GM12878 (cell line): ENCODE measurements around the gene NID1. TPM values are rescaled to one million over a fixed set of nuclear protein-coding genes. Genes with fewer than 3 reads are reported as not detected.

ENCODE experiments used
- ATAC-seq: fragments of 200-7000 bp; cut with Tn5 transposase; 3 replicates; pipeline ENCODE4 v1.9.1; 2020; ENCODE audit warnings: mild to moderate bottlenecking, moderate library complexity
- BruUV-seq: library from RNA; stranded (reverse); fragments of 400-500 nt; replicated peaks from 2 replicates; lab custom pipeline; 2021; lab: Mats Ljungman, UMichigan
- CTCF ChIA-PET: fragments of 300-600 bp; sonication (Branson Sonifier 250); formaldehyde crosslinking; extraction: SDS; loops from one replicate; lab custom pipeline; 2021; ENCODE audit warnings: inconsistent platforms; lab: Yijun Ruan, JAX
- POLR2A ChIA-PET: fragments of 350-600 bp; formaldehyde crosslinking; extraction: SDS; loops from one replicate; lab custom pipeline; 2021; ENCODE audit warnings: inconsistent platforms; lab: Charles Lee
- RAD21 ChIA-PET: fragments of 300-600 bp; sonication (Branson Sonifier 250); formaldehyde crosslinking; loops from one replicate; lab custom pipeline; 2023; ENCODE audit warnings: antibody characterized with exemption; ENCODE audit not compliant: unreplicated experiment; lab: Charles Lee
- SMC1A ChIA-PET: fragments of 300-600 bp; sonication (Branson Sonifier 250); formaldehyde crosslinking; loops from one replicate; lab custom pipeline; 2023; ENCODE audit not compliant: unreplicated experiment, uncharacterized antibody; lab: Charles Lee
- DNase-seq: peaks from one replicate; pipeline ENCODE4 v3.0.0-alpha.2; 2011; ENCODE audit warnings: low read depth, low spot score
- FAIRE-seq: peaks from 3 replicates; lab custom pipeline; 2011; peaks lifted over from hg19 to GRCh38; lab: Jason Lieb, UNC
- H2AFZ ChIP-seq: 2 replicates; pipeline ENCODE4 v1.6.0; 2011; ENCODE audit warnings: low read depth, low read length, control low read depth; ENCODE audit not compliant: control insufficient read depth
- H3K27ac ChIP-seq: 2 replicates; pipeline ENCODE4 v1.5.1; 2011; ENCODE audit warnings: control low read depth; ENCODE audit not compliant: control insufficient read depth, insufficient read depth
- H3K27me3 ChIP-seq, 2 experiments: replicated peaks in 1 of 2; 2 replicates each; pipeline versions ENCODE4 v1.6.0 to v1.6.1; 2011; ENCODE audit warnings: low read length in 1 of 2; ENCODE audit not compliant: control insufficient read depth in 2 of 2, insufficient read depth in 2 of 2
- H3K36me3 ChIP-seq, 2 experiments: 2 replicates each; pipeline ENCODE4 v1.5.1; 2011; ENCODE audit warnings: low read length in 1 of 2; ENCODE audit not compliant: control insufficient read depth in 2 of 2, insufficient read depth in 2 of 2
- H3K4me1 ChIP-seq: 2 replicates; pipeline ENCODE4 v1.6.1; 2011; ENCODE audit warnings: mild to moderate bottlenecking, low read length, moderate library complexity, mixed read lengths; ENCODE audit not compliant: control insufficient read depth, insufficient read depth
- H3K4me2 ChIP-seq: 2 replicates; pipeline ENCODE4 v1.6.0; 2011; ENCODE audit warnings: control low read depth; ENCODE audit not compliant: control insufficient read depth, insufficient read depth
- H3K4me3 ChIP-seq: fragments of 200-600 bp; sonication (generic); 2 replicates; pipeline ENCODE4 v1.5.1; 2016
- H3K79me2 ChIP-seq: 2 replicates; pipeline ENCODE4 v1.6.0; 2011; ENCODE audit warnings: low read length; ENCODE audit not compliant: control insufficient read depth, insufficient read depth
- H3K9ac ChIP-seq: 2 replicates; pipeline ENCODE4 v1.8.0; 2011; ENCODE audit warnings: low read length, control low read depth, mixed read lengths; ENCODE audit not compliant: control insufficient read depth, insufficient read depth
- H3K9me3 ChIP-seq: replicated peaks from 3 replicates; pipeline ENCODE4 v1.5.1; 2011; ENCODE audit warnings: mild to moderate bottlenecking, low read length; ENCODE audit not compliant: control insufficient read depth, insufficient read depth
- H4K20me1 ChIP-seq: 2 replicates; pipeline ENCODE4 v1.6.0; 2011; ENCODE audit not compliant: control insufficient read depth, insufficient read depth
- BHLHE40 ChIP-seq, 2 experiments: fragments of 450-650 bp in 1 of 2; IDR thresholded peaks; 2 replicates each; pipeline ENCODE4 v1.6.1; 2011 to 2017; ENCODE audit warnings: low read depth in 2 of 2, borderline replicate concordance in 1 of 2, improper control_type of control experiment in 1 of 2, low read length in 1 of 2, mild to moderate bottlenecking in 1 of 2
- CEBPB ChIP-seq, 2 experiments: fragments of 150-350 bp in 1 of 2; IDR thresholded peaks; 2 replicates each; pipeline ENCODE4 v1.6.1; 2012 to 2014; ENCODE audit warnings: low read depth in 2 of 2, low read length in 2 of 2, borderline replicate concordance in 1 of 2, inconsistent platforms in 1 of 2
- KAT2A ChIP-seq: conservative IDR thresholded peaks from 2 replicates; pipeline ENCODE4 v1.6.1; 2011; ENCODE audit warnings: low read depth, low read length; ENCODE audit not compliant: control insufficient read depth
- RAD21 ChIP-seq: IDR thresholded peaks from 2 replicates; pipeline ENCODE4 v1.6.1; 2011; ENCODE audit warnings: mild to moderate bottlenecking, low read depth, low read length, moderate library complexity; ENCODE audit not compliant: insufficient read depth
- RCOR1 ChIP-seq: conservative IDR thresholded peaks from 2 replicates; pipeline ENCODE4 v1.6.1; 2012; ENCODE audit warnings: low read depth, low read length, improper control_type of control experiment
- SPI1 ChIP-seq: IDR thresholded peaks from 2 replicates; pipeline ENCODE4 v1.6.1; 2011; ENCODE audit warnings: low read depth, mild to moderate bottlenecking, low read length, moderate library complexity, borderline replicate concordance; ENCODE audit not compliant: insufficient read depth
- ZBED1 ChIP-seq: IDR thresholded peaks from 2 replicates; pipeline ENCODE4 v1.6.1; 2016; ENCODE audit warnings: borderline replicate concordance
- WGBS: methylation state at CpG from one replicate; pipeline ENCODE4 v1.1.6; 2016; ENCODE audit warnings: low lambda C conversion rate; ENCODE audit not compliant: insufficient replicate concordance, insufficient coverage; ENCODE audit errors: missing lambda C conversion rate; 5-methylcytosine and 5-hydroxymethylcytosine counted together
- in situ Hi-C: fragments of 300-500 bp; cut with MboI; formaldehyde crosslinking; loops from 9 replicates; pipeline ENCODE4 v1.14.3; 2018; ENCODE audit warnings: mixed read lengths
- intact Hi-C: fragments of 100-400 bp; cut with micrococcal nuclease; formaldehyde crosslinking; loops from one replicate; pipeline ENCODE4 v1.14.2; 2022; ENCODE audit not compliant: unreplicated experiment
- polyA plus RNA-seq, 11 experiments: library from polyadenylated mRNA; depleted of rRNA in 4 of 11; unstranded in 6 of 11; stranded (reverse) in 5 of 11; fragments of >200 nt; fragmentation: Nextera tagmentation in 4 of 11; fragmentation: Illumina TruSeq in 1 of 11; extraction: Ambion mirVana in 4 of 11; extraction: Trizol in 1 of 11; gene quantifications; 1 replicate in 1 of 11; 2 replicates in 10 of 11; pipeline versions ENCODE4 v1.2.1 to v1.2.3, GENCODE V29; 2011 to 2016; ENCODE audit warnings: inconsistent platforms in 2 of 11, missing spikeins in 2 of 11, low read depth in 1 of 11
- total RNA-seq, 4 experiments: library from RNA; depleted of rRNA in 3 of 4; stranded (reverse); fragments of >200 nt in 3 of 4; fragmentation: Illumina TruSeq in 1 of 4; extraction: Trizol in 1 of 4; gene quantifications; 2 replicates each; pipeline versions ENCODE4 v1.2.1 to v1.2.3, GENCODE V29; 2013 to 2021
- TF ChIP-seq, protein P1 (sequence below): IDR thresholded peaks from 2 replicates; pipeline ENCODE4 v1.6.1; 2011; ENCODE audit warnings: mild to moderate bottlenecking, low read depth, low read length, moderate library complexity; ENCODE audit not compliant: insufficient replicate concordance

The NID1 gene
- total and polyA plus RNA-seq, 10 of the 15 experiments (the other 5 are each of a cell fraction or from before 2014, with no cell fraction given): 4.2 to 25.7 (median 11.3) TPM

DNA sequence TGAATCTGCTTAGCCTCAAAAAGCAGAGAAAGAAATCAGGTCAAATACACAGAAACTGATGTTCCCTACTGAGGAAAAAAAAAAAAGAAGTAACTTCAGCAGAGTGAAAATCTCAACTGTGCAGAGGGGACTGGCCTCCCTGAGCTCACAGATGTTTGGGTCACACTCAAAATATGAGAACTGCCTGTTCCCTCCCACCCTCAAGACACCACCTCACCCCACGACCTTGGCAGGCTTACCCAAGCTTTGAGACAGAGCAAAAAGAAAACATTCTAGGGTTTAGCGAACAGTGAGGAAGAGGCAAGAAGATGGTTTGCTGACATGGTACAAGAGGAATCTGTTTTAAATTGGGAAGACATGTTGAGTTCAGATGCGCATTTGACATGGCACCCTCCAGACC, 48.8 kb downstream of the NID1 start:
- no peak for FAIRE-seq

DNA sequence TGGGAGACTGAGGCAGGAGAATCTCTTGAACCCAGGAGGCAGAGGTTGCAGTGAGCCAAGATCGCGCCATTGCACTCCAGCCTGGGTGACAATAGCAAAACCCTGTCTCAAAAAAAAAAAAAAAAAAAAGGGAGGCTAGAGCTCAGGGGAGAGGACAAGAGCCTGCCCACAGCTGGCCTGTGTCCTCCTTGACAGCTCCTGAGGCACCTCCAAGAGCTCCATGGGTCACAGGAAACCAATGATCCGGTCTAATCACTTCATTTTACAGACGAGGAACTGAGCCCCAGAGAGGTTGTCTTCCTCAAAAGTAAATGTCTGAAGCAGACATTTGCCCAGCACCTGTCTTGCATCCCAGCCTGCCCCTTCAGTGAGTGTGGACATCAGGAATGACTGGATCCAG, 49.4 kb downstream of the NID1 start:
- Histone ChIP-seq H3K4me3 (no peak overlapping the region), H3K4me2 (no peak overlapping the region), H3K9me3 (no peaks in the 10 kb centered on the region), H3K9ac (no peak overlapping the region), H4K20me1 (no peaks in the 10 kb centered on the region), H3K36me3 (peaks cover 0 to 2% of the 10 kb centered on the region in 2 experiments; a peak in 2 of 4 replicates), H3K79me2 (no peaks in the 10 kb centered on the region), H3K27ac (no peak overlapping the region), H3K27me3 (no peaks in the 10 kb centered on the region), H2AFZ (no peak overlapping the region), H3K4me1 (no peaks in the 10 kb centered on the region)
- DNase-seq (no peak), ATAC-seq (no peak), FAIRE-seq (no peak)
- RAD21 ChIA-PET: interaction anchor here (1.1 kb wide), 1 partner anchor 16 kb away, joined by 3 read pairs; no protein-coding TSS in a partner anchor
- intact Hi-C loops (no loop called here), in situ Hi-C loops (no loop called here)
- SMC1A ChIA-PET: no interaction called here
- TF ChIP-seq, protein P1, sequence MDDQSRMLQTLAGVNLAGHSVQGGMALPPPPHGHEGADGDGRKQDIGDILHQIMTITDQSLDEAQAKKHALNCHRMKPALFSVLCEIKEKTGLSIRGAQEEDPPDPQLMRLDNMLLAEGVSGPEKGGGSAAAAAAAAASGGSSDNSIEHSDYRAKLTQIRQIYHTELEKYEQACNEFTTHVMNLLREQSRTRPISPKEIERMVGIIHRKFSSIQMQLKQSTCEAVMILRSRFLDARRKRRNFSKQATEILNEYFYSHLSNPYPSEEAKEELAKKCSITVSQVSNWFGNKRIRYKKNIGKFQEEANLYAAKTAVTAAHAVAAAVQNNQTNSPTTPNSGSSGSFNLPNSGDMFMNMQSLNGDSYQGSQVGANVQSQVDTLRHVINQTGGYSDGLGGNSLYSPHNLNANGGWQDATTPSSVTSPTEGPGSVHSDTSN: no peak
- TF ChIP-seq RAD21 (no peak), KAT2A (no peak), CEBPB (IDR thresholded peaks at IDR 0.05; ENCODE audit: borderline replicate concordance in 1 of 2, low read depth in 2 of 2, low read length in 2 of 2) (no peak)
- CTCF ChIA-PET: interaction anchor here (2.3 kb wide), 1 partner anchor 10 kb away, joined by 10 read pairs; no protein-coding TSS in a partner anchor
- WGBS: 33% methylated on average over 3 of the region's 4 CpGs
- BruUV-seq: no TSS peak
- POLR2A ChIA-PET: interaction anchor here (0.7 kb wide), 1 partner anchor 8 kb away, joined by 6 read pairs; no protein-coding TSS in a partner anchor

More for the DNA sequence above, 48.8 kb downstream of the NID1 start:
- DNase-seq (no peak), ATAC-seq (no peak)
- intact Hi-C loops: no loop called here
- POLR2A ChIA-PET: no interaction called here
- 67% methylated on average over 3 of the region's 3 CpGs for WGBS
- RAD21 ChIA-PET: interaction anchor here (1.1 kb wide), 1 partner anchor 17 kb away, joined by 3 read pairs; no protein-coding TSS in a partner anchor
- CTCF ChIA-PET: interaction anchor here (1.0 to 2.3 kb wide), 2 partner anchors 10 to 50 kb away, joined by 3 to 10 read pairs; no protein-coding TSS in a partner anchor
- SMC1A ChIA-PET: interaction anchor here (2.4 kb wide), 1 partner anchor 10 kb away, joined by 6 read pairs; no protein-coding TSS in a partner anchor
- no peaks in the 10 kb centered on the region for H3K79me2 ChIP-seq
- no peak overlapping the region for H2AFZ ChIP-seq
- H3K4me3 ChIP-seq: no peak overlapping the region
- in situ Hi-C loops: no loop called here
- H3K9ac ChIP-seq: no peak overlapping the region
- no peaks in the 10 kb centered on the region for H3K27me3 ChIP-seq
- TF ChIP-seq BHLHE40 (IDR thresholded peaks at IDR 0.05; ENCODE audit: borderline replicate concordance in 1 of 2, low read depth in 2 of 2, low read length in 1 of 2) (no peak), RCOR1 (no peak), SPI1 (no peak), ZBED1 (no peak)
- no peaks in the 10 kb centered on the region for H4K20me1 ChIP-seq
- H3K4me2 ChIP-seq: no peak overlapping the region
- no peak overlapping the region for H3K27ac ChIP-seq
- H3K4me1 ChIP-seq: no peaks in the 10 kb centered on the region
- H3K9me3 ChIP-seq: no peaks in the 10 kb centered on the region
- BruUV-seq: no TSS peak
- H3K36me3 ChIP-seq: peaks cover 0 to 2% of the 10 kb centered on the region in 2 experiments; a peak in 2 of 4 replicates
